ENCODE results near the gene MRPS27.

GRCh38 chr5:72313141-72313540 lies 6.9 kb downstream of the MRPS27 start:
- no peak for TF ChIP-seq EZH2 (IDR thresholded peaks at IDR 0.05; ENCODE audit: insufficient read depth, low read length)
- TF ChIP-seq CTCF (IDR thresholded peaks at IDR 0.05; ENCODE audit: insufficient read depth, low read depth, low read length), result no peak
